Measurements from ENCODE around the gene MDFI. TPM values are rescaled to one million over a fixed set of nuclear protein-coding genes. Genes with fewer than 3 reads are reported as not detected.

MDFI gene
- total RNA-seq, 2 experiments from 2014 or later = not detected

GRCh38 chr6:41596096-41596685 is 42.1 kb upstream of the MDFI start:
- intact Hi-C loops (cut with DNase I, micrococcal nuclease) = no loop called here
- CTCF ChIA-PET = interaction anchor here (0.6 to 2.5 kb wide), 8 partner anchors 10 to 222 kb away, joined by 3 to 15 read pairs (median 4); no protein-coding TSS in a partner anchor

GRCh38 chr6:41596807-41597206 is 41.5 kb upstream of the MDFI start:
- H3K4me3 Mint-ChIP-seq = no peak overlapping the region
- no peaks in the 10 kb centered on the region for H3K27me3 Mint-ChIP-seq
- H3K36me3 Mint-ChIP-seq (ENCODE audit: low read depth) = peaks cover 5% of the 10 kb centered on the region
- ATAC-seq (no peak), DNase-seq (no peak)
- intact Hi-C loops (cut with DNase I, micrococcal nuclease) = no loop called here
- ChIA-PET POLR2A (no interaction called here), CTCF (interaction anchor here (0.6 to 1.6 kb wide), 6 partner anchors 37 to 170 kb away, joined by 3 to 5 read pairs (median 4); no protein-coding TSS in a partner anchor)
- H3K27ac Mint-ChIP-seq = no peak overlapping the region
- H3K4me1 Mint-ChIP-seq = peaks cover under 1% of the 10 kb centered on the region
- H3K9me3 Mint-ChIP-seq (ENCODE audit: low read depth) = no peaks in the 10 kb centered on the region

More at GRCh38 chr6:41596096-41596685, 42.1 kb upstream of the MDFI start:
- DNase-seq (no peak), ATAC-seq (no peak)
- POLR2A ChIA-PET = no interaction called here
- no peak overlapping the region for H3K4me3 Mint-ChIP-seq
- H3K36me3 Mint-ChIP-seq (ENCODE audit: low read depth) = peaks cover 5% of the 10 kb centered on the region
- peaks cover 3% of the 10 kb centered on the region for H3K4me1 Mint-ChIP-seq
- no peak overlapping the region for H3K27ac Mint-ChIP-seq
- no peaks in the 10 kb centered on the region for H3K9me3 Mint-ChIP-seq (ENCODE audit: low read depth)
- H3K27me3 Mint-ChIP-seq = no peaks in the 10 kb centered on the region

GRCh38 chr6:41597246-41598000 is 40.8 kb upstream of the MDFI start:
- Mint-ChIP-seq H3K9me3 (ENCODE audit: low read depth) (no peaks in the 10 kb centered on the region), H3K4me3 (no peak overlapping the region), H3K27ac (no peak overlapping the region), H3K4me1 (no peaks in the 10 kb centered on the region), H3K36me3 (ENCODE audit: low read depth) (peaks cover 5% of the 10 kb centered on the region), H3K27me3 (no peaks in the 10 kb centered on the region)
- DNase-seq (no peak), ATAC-seq (no peak)
- ChIA-PET POLR2A (no interaction called here), CTCF (interaction anchor here (0.6 to 1.2 kb wide), 3 partner anchors 38 to 86 kb away, joined by 3 to 4 read pairs (median 4); no protein-coding TSS in a partner anchor)
- intact Hi-C loops (cut with DNase I, micrococcal nuclease) = no loop called here

GRCh38 chr6:41598670-41599014 is 39.6 kb upstream of the MDFI start:
- intact Hi-C loops (cut with DNase I, micrococcal nuclease) = no loop called here
- H3K9me3 Mint-ChIP-seq (ENCODE audit: low read depth) = no peaks in the 10 kb centered on the region
- H3K27ac Mint-ChIP-seq = no peak overlapping the region
- H3K4me1 Mint-ChIP-seq = peaks cover 3% of the 10 kb centered on the region
- no peak overlapping the region for H3K4me3 Mint-ChIP-seq
- ChIA-PET POLR2A (no interaction called here), CTCF (interaction anchor here (0.5 to 0.6 kb wide), 2 partner anchors 10 to 81 kb away, joined by 3 read pairs; no protein-coding TSS in a partner anchor)
- ATAC-seq (no peak), DNase-seq (no peak)
- peaks cover 5% of the 10 kb centered on the region for H3K36me3 Mint-ChIP-seq (ENCODE audit: low read depth)
- no peaks in the 10 kb centered on the region for H3K27me3 Mint-ChIP-seq

DNA sequence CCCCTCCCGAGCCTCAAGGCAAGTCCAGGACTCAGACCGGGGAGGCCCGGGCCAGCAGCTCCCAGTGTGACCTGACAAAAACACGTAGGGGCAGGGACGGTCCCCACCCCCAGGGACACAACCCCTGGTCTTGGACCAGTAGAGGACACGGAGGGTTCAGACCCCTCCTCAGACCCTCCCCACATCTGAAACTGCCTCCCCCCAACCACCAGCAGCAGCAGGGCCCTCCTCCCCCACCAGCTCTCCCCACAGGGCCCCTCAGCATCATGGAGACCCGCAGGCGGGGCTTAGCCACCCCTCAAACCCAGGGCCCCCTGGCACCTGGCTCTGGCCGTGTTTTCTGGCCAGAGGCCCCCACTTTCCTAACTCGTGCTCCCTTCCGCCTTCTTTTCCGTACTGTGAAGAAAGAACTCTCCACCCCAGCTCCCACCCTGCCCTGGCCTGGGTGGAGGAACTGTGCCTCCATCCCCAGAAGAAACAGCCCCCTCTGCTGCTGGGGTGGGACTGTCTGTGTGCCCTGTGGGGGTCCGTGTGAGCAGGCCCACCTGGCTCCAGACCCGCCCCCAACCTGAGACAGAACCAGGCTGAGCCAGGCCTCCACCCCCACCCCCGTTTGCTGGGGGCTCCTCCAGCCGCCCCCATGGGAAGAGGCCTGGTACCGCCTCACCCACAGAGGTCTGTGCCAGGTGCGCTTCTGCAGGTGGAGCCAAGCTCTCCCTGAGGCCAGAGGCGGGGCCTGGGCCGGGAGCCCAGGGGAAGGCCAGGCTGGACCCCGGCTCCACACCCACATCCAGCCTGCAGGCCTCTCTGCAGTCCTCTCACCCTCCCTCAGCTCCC is 39.0 kb upstream of the MDFI start:
- ATAC-seq (no peak), DNase-seq (no peak)
- Mint-ChIP-seq H3K27me3 (no peaks in the 10 kb centered on the region), H3K36me3 (ENCODE audit: low read depth) (peaks cover 5% of the 10 kb centered on the region), H3K4me1 (peaks cover 3% of the 10 kb centered on the region), H3K27ac (no peak overlapping the region), H3K9me3 (ENCODE audit: low read depth) (no peaks in the 10 kb centered on the region), H3K4me3 (no peak overlapping the region)
- intact Hi-C loops (cut with DNase I, micrococcal nuclease) = no loop called here
- ChIA-PET CTCF (interaction anchor here (0.5 to 0.6 kb wide), 2 partner anchors 9 to 82 kb away, joined by 3 read pairs; no protein-coding TSS in a partner anchor), POLR2A (no interaction called here)

GRCh38 chr6:41599852-41600445 is 38.3 kb upstream of the MDFI start:
- DNase-seq (no peak), ATAC-seq (no peak)
- peaks cover 5% of the 10 kb centered on the region for H3K36me3 Mint-ChIP-seq (ENCODE audit: low read depth)
- peaks cover 3% of the 10 kb centered on the region for H3K4me1 Mint-ChIP-seq
- no peak overlapping the region for H3K4me3 Mint-ChIP-seq
- H3K27me3 Mint-ChIP-seq = no peaks in the 10 kb centered on the region
- ChIA-PET POLR2A (no interaction called here), CTCF (interaction anchor here (4.4 kb wide), 1 partner anchor 84 kb away, joined by 48 read pairs; no protein-coding TSS in a partner anchor)
- no peaks in the 10 kb centered on the region for H3K9me3 Mint-ChIP-seq (ENCODE audit: low read depth)
- intact Hi-C loops (cut with DNase I, micrococcal nuclease) = loop anchor here in 1 of 2 experiments (5.0 kb wide), 1 partner anchor 177 kb away; the partner anchor contains the start of gene FRS3
- no peak overlapping the region for H3K27ac Mint-ChIP-seq

GRCh38 chr6:41600499-41601247 is 37.6 kb upstream of the MDFI start:
- H3K4me3 Mint-ChIP-seq = no peak overlapping the region
- DNase-seq = no peak
- POLR2A ChIA-PET = no interaction called here

DNA sequence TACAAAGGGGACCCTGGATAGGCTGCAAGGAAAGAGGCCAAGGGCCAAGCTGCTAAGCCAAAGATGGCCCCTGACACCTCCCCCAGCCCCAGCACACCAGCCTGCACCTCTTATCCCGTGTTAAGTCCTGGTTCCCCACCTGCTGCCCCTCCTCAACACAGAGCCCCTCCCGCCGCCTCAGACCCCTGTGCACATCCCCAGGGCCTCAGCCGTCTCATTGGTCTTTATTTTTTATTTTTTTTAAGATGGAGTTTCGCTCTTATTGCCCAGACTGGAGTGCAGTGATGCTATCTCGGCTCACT is 37.1 kb upstream of the MDFI start:
- POLR2A ChIA-PET = no interaction called here
- intact Hi-C loops (cut with DNase I, micrococcal nuclease) = loop anchor here in 1 of 2 experiments (5.0 kb wide), 1 partner anchor 176 kb away; the partner anchor contains the start of gene FRS3

More at GRCh38 chr6:41600499-41601247, 37.6 kb upstream of the MDFI start:
- no peaks in the 10 kb centered on the region for H3K27me3 Mint-ChIP-seq
- H3K27ac Mint-ChIP-seq = no peak overlapping the region
- no peaks in the 10 kb centered on the region for H3K9me3 Mint-ChIP-seq (ENCODE audit: low read depth)
- H3K4me1 Mint-ChIP-seq = peaks cover 3% of the 10 kb centered on the region
- intact Hi-C loops (cut with DNase I, micrococcal nuclease) = loop anchor here in 1 of 2 experiments (5.0 kb wide), 1 partner anchor 177 kb away; the partner anchor contains the start of gene FRS3
- CTCF ChIA-PET = interaction anchor here (0.8 to 4.4 kb wide), 2 partner anchors 84 to 175 kb away, joined by 3 to 48 read pairs; no protein-coding TSS in a partner anchor
- no peak for ATAC-seq
- H3K36me3 Mint-ChIP-seq (ENCODE audit: low read depth) = peaks cover 5% of the 10 kb centered on the region

GRCh38 chr6:41602422-41602743 is 35.9 kb upstream of the MDFI start:
- POLR2A ChIA-PET = no interaction called here
- DNase-seq (no peak), ATAC-seq (no peak)
- no peaks in the 10 kb centered on the region for H3K36me3 Mint-ChIP-seq (ENCODE audit: low read depth)
- peaks cover 3% of the 10 kb centered on the region for H3K4me1 Mint-ChIP-seq
- intact Hi-C loops (cut with DNase I, micrococcal nuclease) = loop anchor here (2.0 to 5.0 kb wide), 3 partner anchors 175 to 564 kb away; partner anchors contain the start of gene FRS3 (in 1 of the 2)
- CTCF ChIA-PET = interaction anchor here (0.6 to 4.4 kb wide), 23 partner anchors 8 to 612 kb away, joined by 3 to 48 read pairs (median 4); no protein-coding TSS in a partner anchor
- no peak overlapping the region for H3K4me3 Mint-ChIP-seq
- no peaks in the 10 kb centered on the region for H3K27me3 Mint-ChIP-seq
- H3K9me3 Mint-ChIP-seq (ENCODE audit: low read depth) = no peaks in the 10 kb centered on the region
- no peak overlapping the region for H3K27ac Mint-ChIP-seq

More for the DNA sequence above, 37.1 kb upstream of the MDFI start:
- Mint-ChIP-seq H3K27ac (no peak overlapping the region), H3K36me3 (ENCODE audit: low read depth) (peaks cover 5% of the 10 kb centered on the region), H3K4me3 (no peak overlapping the region), H3K4me1 (peaks cover 3% of the 10 kb centered on the region), H3K9me3 (ENCODE audit: low read depth) (no peaks in the 10 kb centered on the region), H3K27me3 (no peaks in the 10 kb centered on the region)
- CTCF ChIA-PET = interaction anchor here (0.8 to 4.4 kb wide), 3 partner anchors 80 to 175 kb away, joined by 3 to 48 read pairs (median 17); no protein-coding TSS in a partner anchor
- DNase-seq = no peak
- ATAC-seq = no peak

GRCh38 chr6:41602864-41603608 is 35.2 kb upstream of the MDFI start:
- intact Hi-C loops (cut with DNase I, micrococcal nuclease) = loop anchor here (1.0 to 5.0 kb wide), 6 partner anchors 79 to 564 kb away; partner anchors contain the start of gene FRS3 (in 1 of the 2)
- H3K4me3 Mint-ChIP-seq = no peak overlapping the region
- POLR2A ChIA-PET = no interaction called here

More at GRCh38 chr6:41602864-41603608, 35.2 kb upstream of the MDFI start:
- Mint-ChIP-seq H3K9me3 (ENCODE audit: low read depth) (no peaks in the 10 kb centered on the region), H3K27ac (no peak overlapping the region), H3K27me3 (no peaks in the 10 kb centered on the region), H3K4me1 (peaks cover 3% of the 10 kb centered on the region), H3K36me3 (ENCODE audit: low read depth) (no peaks in the 10 kb centered on the region)
- peak; percentile 86 for DNase-seq
- CTCF ChIA-PET = interaction anchor here (0.6 to 4.4 kb wide), 25 partner anchors 9 to 612 kb away, joined by 3 to 48 read pairs (median 4); no protein-coding TSS in a partner anchor
- peak; percentile 93 for ATAC-seq

Measured in activated CD4-positive, alpha-beta T cell treated with anti-CD3 and anti-CD28 coated beads for 36 hours (primary cell).